HG03060 (cell line): ENCODE measurements around the gene HNRNPF.

ENCODE experiments used
- ATAC-seq: cut with Tn5 transposase; IDR thresholded peaks from one replicate; pipeline ENCODE4 v1.9.1; 2021; ENCODE audit warnings: low read depth, moderate number of reproducible peaks; ENCODE audit not compliant: unreplicated experiment

HNRNPF gene

DNA sequence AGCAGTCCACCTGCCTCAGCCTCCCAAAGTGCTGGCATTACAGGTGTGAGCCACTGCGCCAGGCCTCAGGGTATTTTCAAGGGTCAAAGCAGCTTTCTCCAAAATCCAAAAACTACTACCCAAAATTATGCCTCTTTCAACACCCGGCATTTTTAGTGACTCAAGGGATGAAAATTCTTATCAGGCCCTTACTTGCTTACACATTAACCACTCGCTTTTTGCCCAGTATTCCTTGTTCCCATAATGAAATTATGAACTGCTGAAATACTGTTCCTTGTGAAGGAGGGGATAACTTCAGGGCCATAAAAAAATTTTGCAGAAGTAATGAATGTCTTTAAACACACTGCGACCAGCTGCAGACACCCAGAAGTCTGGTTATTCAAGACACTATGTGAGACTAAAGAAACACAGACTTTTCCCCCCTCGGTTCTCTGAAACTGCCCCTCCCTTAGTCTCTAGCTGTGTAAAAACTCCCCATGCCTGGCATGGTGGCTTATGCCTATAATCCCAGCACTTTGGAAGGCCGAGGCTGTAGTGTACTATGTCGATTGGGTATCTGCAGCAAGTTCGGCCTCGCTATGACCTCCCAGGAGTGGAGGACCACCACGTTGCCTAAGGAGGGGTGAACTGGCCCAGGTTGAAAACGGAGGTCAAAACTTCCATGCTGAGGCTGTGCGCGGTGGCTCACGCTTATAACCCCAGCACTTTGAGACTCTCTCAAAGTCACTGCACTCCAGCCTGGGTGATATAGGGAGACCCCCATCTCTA lies 25.6 kb downstream of the HNRNPF start:
- no peak for ATAC-seq

DNA sequence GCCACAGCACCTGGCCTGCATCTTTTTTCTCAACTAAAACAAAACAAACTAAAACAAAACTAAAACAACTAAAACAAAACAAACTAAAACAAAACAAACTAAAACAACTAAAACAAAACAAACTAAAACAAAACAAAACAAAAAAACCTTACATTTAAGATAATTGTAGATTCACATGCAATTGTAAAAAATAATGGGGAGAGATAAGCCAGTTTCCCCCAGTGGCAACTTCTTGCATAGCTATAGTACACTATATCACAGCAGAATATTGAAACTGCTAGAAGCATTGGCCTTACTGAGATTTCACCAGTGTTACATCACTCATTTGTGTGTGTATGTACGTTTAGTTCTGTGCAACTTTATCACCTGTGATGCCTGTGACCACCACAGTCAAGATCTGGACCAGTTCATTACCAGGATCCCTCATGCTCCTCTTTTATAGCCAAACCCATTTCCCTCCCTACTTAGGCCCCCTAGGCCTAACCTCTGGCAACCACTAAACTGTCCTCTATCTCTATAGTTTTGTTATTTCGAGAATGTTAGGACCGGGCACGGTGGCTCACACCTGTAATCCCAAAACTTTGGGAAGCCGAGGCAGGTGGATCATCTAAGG lies 28.3 kb downstream of the HNRNPF start:
- ATAC-seq: no peak

DNA sequence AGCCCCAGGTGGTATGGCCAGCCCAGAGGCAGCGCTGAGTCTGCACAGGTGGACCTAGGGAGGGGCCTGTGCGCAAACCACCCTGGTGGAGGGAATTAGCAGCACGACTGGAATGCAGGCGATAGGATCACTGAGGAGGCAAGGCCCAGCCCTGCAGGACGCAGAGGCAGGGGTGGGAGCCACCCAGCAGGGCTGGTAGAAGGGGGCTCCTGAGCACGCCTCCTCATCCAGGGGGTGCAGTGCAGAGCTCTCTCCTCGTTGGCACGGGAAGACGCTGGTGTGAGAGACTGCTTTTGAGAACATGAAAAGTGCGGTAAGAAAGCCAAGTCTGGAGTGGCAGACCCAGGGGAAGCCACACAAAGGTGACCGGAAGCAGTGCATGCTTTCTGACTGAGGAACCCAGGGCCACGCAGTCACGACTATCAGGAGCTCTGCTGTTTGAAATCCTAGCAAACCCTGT lies 31.5 kb downstream of the HNRNPF start:
- ATAC-seq: no peak

DNA sequence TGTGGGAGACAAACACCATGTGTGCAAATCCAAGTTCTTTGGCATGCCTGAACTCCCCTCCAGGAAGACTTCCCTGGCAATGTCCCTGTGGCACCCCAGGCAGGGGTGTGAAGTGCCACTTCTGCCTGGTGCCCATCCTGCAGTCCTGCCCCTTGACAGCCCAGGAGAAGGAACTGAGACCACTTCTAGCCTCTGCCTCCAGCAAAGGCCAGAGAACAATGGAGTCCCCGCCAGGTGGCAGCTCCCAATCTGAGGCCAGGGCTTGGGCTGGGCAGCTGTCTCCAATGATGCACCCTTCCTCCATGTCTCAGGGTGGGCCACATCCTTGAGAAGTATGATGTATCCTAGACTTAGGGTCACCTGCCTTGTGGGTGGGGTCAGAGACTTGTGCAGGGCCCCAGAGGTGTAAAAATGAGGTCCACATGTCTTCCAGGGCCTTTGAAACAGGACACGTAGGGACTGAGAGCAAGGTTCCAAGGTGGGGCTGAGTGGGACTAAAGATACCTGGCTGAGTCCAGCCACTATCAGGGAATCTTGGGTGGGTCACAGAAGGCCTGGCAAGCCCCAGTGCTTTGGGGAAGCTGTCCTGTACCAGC lies 32.1 kb downstream of the HNRNPF start:
- no peak for ATAC-seq

DNA sequence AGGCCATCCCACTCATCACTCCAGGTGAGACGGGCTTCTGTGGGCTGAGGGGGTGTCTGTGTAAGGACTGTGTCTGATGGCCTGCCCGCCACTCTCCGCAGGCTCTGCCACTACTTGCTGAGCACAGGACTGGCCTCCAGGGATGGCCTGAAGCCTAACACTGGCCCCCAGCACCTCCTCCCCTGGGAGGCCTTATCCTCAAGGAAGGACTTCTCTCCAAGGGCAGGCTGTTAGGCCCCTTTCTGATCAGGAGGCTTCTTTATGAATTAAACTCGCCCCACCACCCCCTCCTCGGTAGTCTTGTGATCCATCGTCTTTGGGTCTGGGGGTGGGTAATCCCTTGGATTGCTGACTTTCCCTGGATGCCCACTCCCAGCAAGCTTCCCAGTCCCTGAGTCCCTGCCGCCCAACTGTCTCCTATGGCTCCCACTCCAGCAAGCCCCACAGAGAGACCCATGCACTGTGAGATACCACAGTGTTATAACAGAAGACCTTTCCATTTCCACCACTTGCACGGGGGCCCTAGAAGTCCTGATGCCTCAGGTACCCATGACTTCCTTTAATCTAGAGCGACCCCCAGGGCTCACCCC lies 32.8 kb downstream of the HNRNPF start:
- ATAC-seq: no peak

DNA sequence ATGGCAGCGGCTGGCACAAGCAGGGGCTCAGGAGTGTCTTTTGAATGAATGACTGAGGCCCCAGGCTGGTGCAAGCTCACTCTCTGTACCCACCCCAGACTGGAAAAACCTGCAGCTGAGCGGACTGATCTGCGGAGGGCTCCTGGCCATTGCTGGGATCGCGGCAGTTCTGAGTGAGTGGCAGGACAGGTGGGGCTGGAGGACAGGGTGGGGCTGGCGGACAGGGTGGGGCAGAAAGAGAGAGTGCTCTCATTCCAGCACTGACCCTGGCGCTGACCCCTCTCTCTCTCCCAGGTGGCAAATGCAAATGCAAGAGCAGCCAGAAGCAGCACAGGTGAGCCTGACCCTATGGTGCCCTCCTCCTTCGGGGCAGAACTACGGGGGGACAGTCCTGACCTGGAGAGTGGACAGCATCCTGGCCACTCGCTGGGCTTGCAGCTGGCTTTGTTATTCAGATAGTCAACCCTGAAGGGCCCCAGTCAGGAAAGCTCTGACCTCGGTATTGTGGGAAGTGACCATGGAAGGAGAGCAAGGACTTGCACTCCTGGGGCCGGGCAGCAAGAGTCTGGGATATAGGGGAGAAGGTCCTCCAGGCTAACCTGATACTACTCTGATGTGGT lies 33.5 kb downstream of the HNRNPF start:
- ATAC-seq: no peak

DNA sequence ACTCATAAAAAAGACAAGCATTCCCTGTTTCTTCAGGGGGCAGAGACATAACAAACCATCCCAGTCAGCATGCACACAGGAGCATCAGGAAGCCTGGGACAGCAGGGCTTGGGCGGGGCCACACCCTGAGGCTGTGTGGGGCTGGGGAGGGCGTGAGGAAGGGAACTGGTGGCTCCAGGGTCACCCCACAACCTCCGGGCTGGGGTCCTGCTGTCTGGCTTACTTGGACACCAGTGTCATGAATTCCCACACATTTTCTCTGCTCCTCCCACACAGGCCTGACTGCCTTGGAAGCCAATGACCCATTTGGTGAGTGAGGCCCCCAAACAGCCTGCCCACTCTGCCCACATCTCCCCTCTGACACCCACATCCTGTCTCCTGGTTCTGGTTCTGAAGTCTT lies 34.8 kb downstream of the HNRNPF start:
- ATAC-seq: no peak

DNA sequence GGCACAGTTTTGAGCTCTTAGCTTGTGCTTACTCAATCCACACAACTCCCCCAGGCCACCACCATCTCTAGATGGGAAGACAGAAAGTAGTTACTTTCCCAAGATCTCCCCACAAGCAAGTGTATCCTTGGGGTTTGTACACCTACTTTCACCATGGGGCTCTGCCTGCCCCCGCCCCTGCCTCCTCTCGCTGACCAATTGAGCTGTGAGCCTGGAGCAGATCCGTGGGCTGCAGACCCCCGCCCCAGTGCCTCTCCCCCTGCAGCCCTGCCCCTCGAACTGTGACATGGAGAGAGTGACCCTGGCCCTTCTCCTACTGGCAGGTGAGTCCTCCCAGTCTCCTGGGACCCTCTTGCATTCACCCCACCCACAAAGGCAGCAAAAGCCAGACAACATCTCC lies 35.5 kb downstream of the HNRNPF start:
- ATAC-seq: no peak

DNA sequence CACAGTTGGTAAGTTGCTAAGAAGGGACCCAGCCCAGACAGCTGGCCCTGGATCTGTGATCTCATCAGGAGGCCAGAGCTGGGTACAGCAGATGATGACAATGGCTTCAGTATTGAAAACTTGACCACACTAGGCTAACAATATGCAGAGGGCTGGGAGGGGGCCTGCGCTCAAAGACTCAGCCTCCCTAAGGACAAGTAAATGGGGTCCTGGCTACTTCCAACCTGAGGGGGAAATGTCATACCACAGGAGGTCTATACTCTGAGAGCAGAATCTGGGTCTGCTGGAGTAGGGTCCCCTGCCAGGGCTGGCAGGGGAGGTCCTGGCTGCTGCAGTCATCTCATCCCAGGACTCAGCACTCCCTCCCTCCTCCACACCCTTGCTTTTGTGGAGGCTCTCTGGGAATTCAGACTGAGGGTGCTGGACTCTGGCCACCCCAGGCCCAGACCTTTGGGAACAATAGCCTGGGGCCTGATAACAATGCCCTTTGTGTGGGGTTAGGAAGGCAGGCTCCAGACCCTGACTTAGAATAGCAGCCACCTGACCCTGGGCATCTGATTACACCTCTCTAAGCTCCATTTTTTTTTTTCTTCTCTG lies 36.1 kb downstream of the HNRNPF start:
- no peak for ATAC-seq

DNA sequence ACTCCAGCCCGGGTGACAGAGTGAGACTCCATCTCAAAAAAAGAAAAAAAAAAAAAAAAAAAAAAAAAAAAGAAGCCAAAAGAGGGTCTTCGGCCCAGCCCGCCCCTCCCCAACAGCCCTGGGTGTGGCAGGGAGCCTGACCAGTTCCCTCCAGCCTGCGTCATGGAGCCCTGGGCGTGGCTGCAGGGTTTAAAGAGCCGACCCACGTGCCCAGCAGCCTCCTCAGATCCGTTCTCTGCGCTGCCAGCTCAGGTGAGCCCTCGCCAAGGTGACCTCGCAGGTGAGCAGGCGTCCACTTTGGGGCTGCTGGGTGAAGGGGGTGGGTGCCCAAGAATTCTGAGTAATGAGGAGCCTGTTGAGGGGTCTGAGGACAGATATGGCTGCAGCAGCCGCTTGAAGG lies 37.6 kb downstream of the HNRNPF start, which contains the start of gene FXYD4:
Gene FXYD4 (plus strand): TSS at position 219 of the 400 bp plus-strand sequence. CDS start 2,111 bp downstream, outside the sequence.
- no peak for ATAC-seq

DNA sequence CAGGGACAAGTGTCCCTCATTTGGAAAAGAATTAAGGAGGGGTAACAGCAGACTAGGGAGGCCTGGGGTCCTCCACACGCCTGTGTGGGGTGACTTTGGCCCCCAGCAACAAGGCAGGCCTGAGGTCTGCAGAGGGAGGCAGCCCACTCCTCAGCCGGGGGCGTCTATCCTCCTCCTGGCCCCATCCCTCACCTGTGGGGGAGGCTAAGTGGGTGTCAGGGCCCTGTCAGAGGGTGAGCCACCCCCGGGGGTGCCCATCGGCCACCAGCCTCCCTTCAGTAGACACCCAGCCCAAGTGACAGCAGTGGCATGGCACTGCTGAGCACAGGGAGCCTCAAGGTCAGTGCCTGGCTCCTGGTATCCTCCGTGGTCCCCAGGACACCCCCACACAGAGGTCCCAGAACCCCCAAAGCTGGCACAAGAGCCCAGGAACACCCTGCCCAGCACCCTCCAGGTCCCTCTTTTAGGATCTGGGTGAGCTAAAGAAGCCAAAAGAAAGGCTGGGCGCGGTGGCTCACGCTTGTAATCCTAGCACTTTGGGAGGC lies 38.2 kb downstream of the HNRNPF start:
- no peak for ATAC-seq

DNA sequence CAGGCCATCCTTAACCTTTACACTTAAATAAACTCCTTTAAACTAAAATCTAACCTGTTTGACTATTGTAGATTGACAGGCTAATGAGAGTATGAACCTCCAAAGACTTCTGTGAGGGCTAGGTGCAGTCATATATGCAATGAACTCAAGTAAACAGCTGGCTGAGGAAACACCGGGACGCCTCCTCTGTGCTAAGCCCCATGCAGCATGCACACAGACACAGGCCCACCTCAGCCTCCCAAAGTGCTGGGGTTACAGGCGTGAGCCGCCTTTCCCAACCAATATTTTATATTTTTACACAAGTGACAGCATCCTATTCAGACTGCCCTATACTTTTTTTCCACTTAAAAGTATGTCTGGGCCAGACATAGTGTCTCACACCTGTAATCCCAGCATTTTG lies 39.1 kb downstream of the HNRNPF start:
- ATAC-seq: no peak

DNA sequence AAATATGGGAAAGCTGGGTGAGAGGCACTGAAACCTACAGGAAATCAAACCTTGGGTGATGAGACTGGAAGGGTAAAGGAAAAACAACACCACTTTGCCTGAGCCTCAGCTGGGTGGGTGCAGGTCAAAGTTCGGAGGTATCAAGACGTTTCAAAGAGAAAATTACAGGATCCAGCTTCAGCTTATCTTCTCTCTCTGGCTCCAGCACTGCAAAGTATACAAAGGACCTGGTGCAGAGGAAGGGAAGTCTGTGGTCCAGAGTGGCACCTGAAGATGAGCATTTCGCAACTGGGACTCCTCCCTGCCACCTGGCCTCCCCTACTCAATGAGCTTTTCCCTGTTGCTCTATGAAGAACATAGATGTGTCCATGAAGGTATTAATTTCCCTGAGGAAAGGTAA lies 44.0 kb downstream of the HNRNPF start:
- no peak for ATAC-seq

DNA sequence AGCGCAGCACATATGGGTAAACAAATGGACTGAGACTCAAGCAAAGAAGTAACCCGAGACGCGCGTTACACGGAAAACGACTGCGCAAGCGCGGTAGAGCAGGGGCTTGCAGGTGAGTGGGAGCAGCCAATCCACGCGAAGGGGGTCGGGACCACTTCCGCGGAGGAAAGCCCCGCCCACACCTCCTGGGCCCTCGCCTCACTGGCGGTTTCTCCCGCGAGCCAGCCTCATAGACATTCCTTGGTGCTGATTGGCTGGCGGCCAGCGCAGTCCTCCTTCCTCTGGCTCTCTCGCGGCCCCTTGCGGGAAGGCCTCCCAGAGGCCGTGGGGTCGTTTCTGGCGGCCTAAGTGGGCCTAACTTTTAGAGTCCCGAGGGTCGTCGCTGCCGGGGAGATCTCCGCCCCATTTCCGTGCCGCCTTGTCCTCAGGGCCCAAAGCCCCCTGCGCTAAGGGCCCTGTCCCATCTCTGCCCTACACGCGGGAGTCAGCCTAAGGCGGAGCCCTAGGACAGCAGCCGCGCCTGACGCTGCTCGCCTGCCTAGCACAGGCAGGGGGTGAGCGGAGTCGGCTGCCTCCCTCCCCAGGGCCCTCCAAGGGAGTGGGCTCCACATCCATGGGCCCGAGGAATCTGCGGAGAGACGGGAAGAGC lies 46.7 kb downstream of the HNRNPF start:
- peak; percentile 92 for ATAC-seq

DNA sequence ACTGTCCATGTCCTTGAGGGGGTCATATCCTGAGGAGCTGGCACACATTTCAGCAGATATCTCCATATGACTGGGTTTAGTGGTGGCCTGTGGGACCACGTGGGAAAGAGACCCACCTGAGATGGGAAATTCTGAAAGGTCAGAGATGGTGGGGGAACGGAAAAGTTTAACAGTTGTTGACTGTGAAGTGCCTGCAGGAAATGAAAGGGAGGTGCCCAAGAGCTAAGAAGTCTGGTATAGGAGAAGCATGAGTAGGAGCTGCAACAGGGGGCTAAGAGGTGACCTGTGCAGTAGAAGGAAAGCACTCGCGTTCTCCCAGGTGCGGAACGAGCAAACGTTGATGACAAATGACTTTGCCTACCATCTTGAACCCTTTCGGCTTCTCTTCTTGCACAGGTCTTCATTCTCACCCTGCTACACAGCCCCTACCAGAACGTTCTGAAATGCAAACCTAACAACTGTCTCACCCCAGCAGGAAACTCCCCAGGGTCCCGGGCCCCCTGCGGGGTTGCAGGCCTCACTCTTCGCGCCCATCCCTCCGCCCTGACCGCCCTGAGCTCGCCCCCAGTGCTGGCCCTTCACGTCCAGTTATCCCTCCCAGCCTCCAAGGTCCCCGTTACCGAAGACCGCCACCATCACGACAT lies 47.3 kb downstream of the HNRNPF start:
- no peak for ATAC-seq

DNA sequence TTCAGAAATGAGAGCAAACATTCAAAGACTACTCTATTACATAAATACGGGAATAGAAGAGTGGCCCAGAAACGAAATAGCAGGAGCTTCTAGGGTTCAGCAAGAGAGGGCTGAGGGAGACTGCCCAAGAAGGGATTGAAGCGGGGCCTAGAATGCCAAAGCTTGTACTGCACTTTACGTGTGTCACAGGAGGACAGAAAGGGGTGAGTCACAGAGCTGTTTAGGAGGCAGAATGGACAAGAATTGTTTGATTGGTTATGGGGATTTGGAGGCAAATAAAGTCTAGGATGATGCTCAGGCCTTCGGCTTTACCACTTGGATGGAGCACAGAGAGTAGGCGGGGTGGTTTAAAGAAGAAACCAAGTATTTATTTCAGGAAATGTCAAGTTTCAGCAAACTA lies 48.9 kb downstream of the HNRNPF start:
- no peak for ATAC-seq

DNA sequence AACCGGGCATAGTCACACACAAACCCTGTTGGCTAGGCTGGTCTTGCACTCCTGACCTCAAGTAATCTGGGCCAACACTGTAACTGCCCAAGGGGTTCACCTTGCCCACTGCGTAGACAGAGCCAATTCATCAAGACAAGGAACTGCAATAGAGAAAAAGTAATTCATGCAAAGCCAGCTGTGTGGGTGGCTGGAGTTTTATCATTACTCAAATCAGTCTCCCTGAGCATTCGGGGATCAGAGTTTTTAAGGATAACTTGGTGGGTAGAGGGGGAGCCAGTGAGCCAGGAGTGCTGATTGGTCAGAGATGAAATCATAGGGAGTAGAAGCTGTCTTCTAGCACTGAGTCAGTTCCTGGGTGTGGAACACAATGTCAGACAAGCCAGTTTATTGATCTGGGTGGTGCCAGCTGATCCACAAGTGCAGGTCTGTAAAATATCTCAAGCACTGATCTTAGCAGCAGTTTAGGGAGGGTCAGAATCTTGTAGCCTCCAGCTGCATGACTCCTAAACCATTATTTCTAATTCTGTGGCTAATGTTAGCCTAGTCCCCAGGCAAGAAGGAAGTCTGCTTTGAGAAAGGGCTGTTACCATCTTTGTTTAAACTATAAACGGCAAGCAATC lies 53.1 kb downstream of the HNRNPF start:
- ATAC-seq: no peak

DNA sequence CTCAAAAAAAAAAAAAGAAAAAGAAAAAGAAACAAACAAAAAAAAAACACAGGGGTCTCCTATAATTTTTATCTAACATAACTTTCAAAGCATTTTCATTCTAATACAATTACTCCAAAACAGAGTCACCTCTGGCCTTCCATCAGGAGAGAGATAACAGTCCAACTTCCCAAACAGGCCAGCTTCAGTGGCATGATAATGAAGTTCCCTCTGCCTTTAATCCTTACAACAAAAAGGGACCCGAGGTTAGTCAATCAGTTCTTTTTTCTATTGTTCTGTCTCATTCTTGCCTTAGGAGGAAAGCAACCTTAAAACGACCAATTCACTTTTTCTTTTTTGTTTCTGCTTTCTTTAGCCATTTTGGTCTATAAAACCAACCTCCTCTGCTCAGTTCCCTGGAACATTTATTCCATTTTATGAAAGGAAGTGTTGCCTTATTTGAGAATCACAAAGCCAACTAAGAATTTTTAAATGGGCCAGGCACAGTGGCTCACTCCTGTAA lies 54.1 kb downstream of the HNRNPF start:
- ATAC-seq: no peak

DNA sequence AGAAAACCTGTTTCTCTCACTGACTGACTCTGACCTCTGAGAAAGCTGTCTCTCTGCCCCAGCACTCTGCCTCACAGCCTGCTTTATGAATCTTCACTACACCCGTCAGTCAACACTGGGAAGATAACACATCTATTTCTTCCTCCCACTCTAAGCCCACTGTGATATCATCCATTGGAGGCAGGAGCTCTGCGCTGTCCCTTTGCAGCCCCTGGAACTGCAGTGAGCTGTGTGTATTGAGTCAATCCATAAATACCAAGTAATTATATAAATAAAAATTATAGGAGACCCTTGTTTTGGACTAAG lies 54.7 kb downstream of the HNRNPF start:
- no peak for ATAC-seq
